ENCODE results near the gene CBFA2T3.

The CBFA2T3 gene

GRCh38 chr16:88859381-88860091 is 117.5 kb downstream of the CBFA2T3 start:
- DNase-seq (ENCODE audit: low read depth in 2 of 2): no peak

GRCh38 chr16:88857728-88858339 is 119.2 kb downstream of the CBFA2T3 start:
- DNase-seq (ENCODE audit: low read depth in 2 of 2): peak; percentile 59 to 73

GRCh38 chr16:88856828-88857727 is 119.9 kb downstream of the CBFA2T3 start, which contains the start of the genes GALNS and TRAPPC2L:
TSS of gene GALNS (minus strand) at chr16:88856947. CDS start at chr16:88856877, 70 bp downstream.
TSS of gene TRAPPC2L (plus strand) at chr16:88857127. CDS start at chr16:88857151, 24 bp downstream.
- peak; percentile 95 to 98 for DNase-seq (ENCODE audit: low read depth in 2 of 2)

GRCh38 chr16:88856122-88856827 is 120.7 kb downstream of the CBFA2T3 start:
- no peak for DNase-seq (ENCODE audit: low read depth in 2 of 2)

- no peak for DNase-seq (ENCODE audit: low read depth in 2 of 2)
Measured at GRCh38 chr16:88855736-88856121, 121.3 kb downstream of the CBFA2T3 start.

GRCh38 chr16:88855176-88855575 is 121.8 kb downstream of the CBFA2T3 start:
- no peak for DNase-seq (ENCODE audit: low read depth in 2 of 2)

GRCh38 chr16:88854306-88855111 is 122.5 kb downstream of the CBFA2T3 start:
- peak in 1 of 2 donors; percentile 19 for DNase-seq (ENCODE audit: low read depth in 2 of 2)

GRCh38 chr16:88853325-88853941 is 123.6 kb downstream of the CBFA2T3 start:
- DNase-seq (ENCODE audit: low read depth in 2 of 2): no peak

- no peak for DNase-seq (ENCODE audit: low read depth in 2 of 2)
Measured at GRCh38 chr16:88851616-88852015, 125.4 kb downstream of the CBFA2T3 start.

- no peak for DNase-seq (ENCODE audit: low read depth in 2 of 2)
Measured at GRCh38 chr16:88850531-88851199, 126.3 kb downstream of the CBFA2T3 start.

- DNase-seq (ENCODE audit: low read depth in 2 of 2): no peak
Measured at GRCh38 chr16:88848557-88848956, 128.4 kb downstream of the CBFA2T3 start.

- no peak for DNase-seq (ENCODE audit: low read depth in 2 of 2)
Measured at GRCh38 chr16:88847654-88848053, 129.4 kb downstream of the CBFA2T3 start.

GRCh38 chr16:88846088-88846487 is 130.9 kb downstream of the CBFA2T3 start:
- no peak for DNase-seq (ENCODE audit: low read depth in 2 of 2)

GRCh38 chr16:88844419-88845036 is 132.5 kb downstream of the CBFA2T3 start:
- DNase-seq (ENCODE audit: low read depth in 2 of 2): no peak

GRCh38 chr16:88843256-88843655 is 133.8 kb downstream of the CBFA2T3 start:
- DNase-seq (ENCODE audit: low read depth in 2 of 2): no peak

GRCh38 chr16:88842806-88843205 is 134.2 kb downstream of the CBFA2T3 start:
- DNase-seq (ENCODE audit: low read depth in 2 of 2): no peak

GRCh38 chr16:88842308-88842756 is 134.7 kb downstream of the CBFA2T3 start:
- DNase-seq (ENCODE audit: low read depth in 2 of 2): no peak

- no peak for DNase-seq (ENCODE audit: low read depth in 2 of 2)
Measured at GRCh38 chr16:88841521-88842307, 135.3 kb downstream of the CBFA2T3 start.
